ENCODE results near the gene ATXN1. TPM values are rescaled to one million over a fixed set of nuclear protein-coding genes. Genes with fewer than 3 reads are reported as not detected.

ATXN1 gene
- total RNA-seq, 1 experiment from 2014 or later: 5.6 TPM

DNA sequence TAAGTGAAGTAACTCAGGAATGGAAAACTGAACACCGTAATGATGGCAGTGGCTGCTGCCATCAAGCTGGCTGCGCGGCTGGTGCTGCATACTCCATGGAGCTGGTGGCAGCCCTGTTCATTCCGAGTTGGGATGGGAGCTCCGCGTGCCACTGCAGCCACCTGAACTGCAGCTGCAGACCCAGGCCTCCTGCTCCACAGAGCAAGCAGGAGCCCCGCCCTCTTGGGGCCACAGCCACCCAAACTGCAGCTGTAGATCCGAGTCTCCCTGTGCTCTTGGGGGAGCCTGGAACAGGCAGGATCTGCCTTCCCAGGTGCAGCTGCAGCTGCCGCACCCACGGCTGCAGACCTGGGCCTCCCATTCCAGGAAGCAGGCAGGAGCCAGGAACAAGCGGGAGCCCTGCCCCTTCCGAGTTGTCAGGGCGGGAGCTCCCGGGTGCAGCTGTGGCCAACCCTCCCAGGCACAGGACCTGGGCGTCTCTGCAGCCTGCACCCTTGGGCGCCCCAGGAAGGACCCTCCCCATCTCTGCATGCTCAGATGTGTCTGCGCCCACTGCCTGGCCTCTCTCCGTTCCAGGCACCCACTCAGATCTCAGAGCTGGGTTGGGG lies 402.6 kb downstream of the ATXN1 start:
- no peak overlapping the region for H2BK12ac ChIP-seq (ENCODE audit: insufficient read length, low read depth, low read length)
- Mint-ChIP-seq H3K27me3 (ENCODE audit: low read depth) (no peaks in the 10 kb centered on the region), H3K9me3 (no peaks in the 10 kb centered on the region), H3K27ac (no peak overlapping the region), H3K36me3 (ENCODE audit: insufficient read depth in 1 of 3, low read depth in 3 of 3) (no peaks in the 10 kb centered on the region), H3K4me1 (peaks cover 8 to 11% of the 10 kb centered on the region in 2 experiments), H3K4me3 (no peak overlapping the region)
- H3K23ac ChIP-seq (ENCODE audit: insufficient read length, low read depth, low read length): no peak overlapping the region
- 0 out of 2 replicates have a peak, but pooled peaks cover 3% of the 10 kb centered on the region for H3K4me1 ChIP-seq (ENCODE audit: insufficient read depth, low read length)
- peak; percentile 45 for DNase-seq
- TF ChIP-seq, protein P1, sequence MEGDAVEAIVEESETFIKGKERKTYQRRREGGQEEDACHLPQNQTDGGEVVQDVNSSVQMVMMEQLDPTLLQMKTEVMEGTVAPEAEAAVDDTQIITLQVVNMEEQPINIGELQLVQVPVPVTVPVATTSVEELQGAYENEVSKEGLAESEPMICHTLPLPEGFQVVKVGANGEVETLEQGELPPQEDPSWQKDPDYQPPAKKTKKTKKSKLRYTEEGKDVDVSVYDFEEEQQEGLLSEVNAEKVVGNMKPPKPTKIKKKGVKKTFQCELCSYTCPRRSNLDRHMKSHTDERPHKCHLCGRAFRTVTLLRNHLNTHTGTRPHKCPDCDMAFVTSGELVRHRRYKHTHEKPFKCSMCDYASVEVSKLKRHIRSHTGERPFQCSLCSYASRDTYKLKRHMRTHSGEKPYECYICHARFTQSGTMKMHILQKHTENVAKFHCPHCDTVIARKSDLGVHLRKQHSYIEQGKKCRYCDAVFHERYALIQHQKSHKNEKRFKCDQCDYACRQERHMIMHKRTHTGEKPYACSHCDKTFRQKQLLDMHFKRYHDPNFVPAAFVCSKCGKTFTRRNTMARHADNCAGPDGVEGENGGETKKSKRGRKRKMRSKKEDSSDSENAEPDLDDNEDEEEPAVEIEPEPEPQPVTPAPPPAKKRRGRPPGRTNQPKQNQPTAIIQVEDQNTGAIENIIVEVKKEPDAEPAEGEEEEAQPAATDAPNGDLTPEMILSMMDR (conservative IDR thresholded peaks at IDR 0.05): no peak
- no peak overlapping the region for H3K9ac ChIP-seq (ENCODE audit: extremely low read depth, insufficient read length, low read length)
- no peaks in the 10 kb centered on the region for H3K79me2 ChIP-seq (ENCODE audit: insufficient read depth, low read length)
- no peak overlapping the region for H4K8ac ChIP-seq (replicated peaks; ENCODE audit: insufficient read length, low read depth, low read length)
- no peak overlapping the region for H3K56ac ChIP-seq (ENCODE audit: insufficient read length, low read depth, low read length)
- H4K20me1 ChIP-seq (ENCODE audit: control insufficient read depth, insufficient read depth, insufficient read length): no peaks in the 10 kb centered on the region
- H3K4me2 ChIP-seq (ENCODE audit: insufficient read depth, insufficient read length, low read length): no peak overlapping the region
- H3K14ac ChIP-seq (ENCODE audit: insufficient read depth, low read length): peak overlapping the region; percentile 68; the same call in 1 of the 2 replicates
- H2BK5ac ChIP-seq (ENCODE audit: insufficient read length, low read length): no peak overlapping the region
- H4K5ac ChIP-seq (ENCODE audit: insufficient read length, low read depth, low read length): no peak overlapping the region
- H3K18ac ChIP-seq (ENCODE audit: insufficient read length, low read depth, low read length): no peak overlapping the region
- no peaks in the 10 kb centered on the region for H3K9me3 ChIP-seq (ENCODE audit: control insufficient read depth, low read depth, low read length)
- H3K23me2 ChIP-seq (ENCODE audit: insufficient read length, low read depth, low read length, poor library complexity, severe bottlenecking): no peaks in the 10 kb centered on the region
- no peak overlapping the region for H3T11ph ChIP-seq (ENCODE audit: low read length)
- H3K27me3 ChIP-seq (ENCODE audit: insufficient read depth, low read length): no peaks in the 10 kb centered on the region
- no peak overlapping the region for H3K27ac ChIP-seq (ENCODE audit: insufficient read length, low read depth, low read length)
- no peak overlapping the region for H2AFZ ChIP-seq (ENCODE audit: low read length)
- H2AK5ac ChIP-seq (ENCODE audit: insufficient read length, low read length): no peak overlapping the region
- H2BK20ac ChIP-seq (ENCODE audit: low read depth, low read length, poor library complexity, severe bottlenecking): no peak overlapping the region
- H3K4ac ChIP-seq (ENCODE audit: low read depth, low read length): no peak overlapping the region
- H2BK120ac ChIP-seq (ENCODE audit: low read depth, low read length, poor library complexity, severe bottlenecking): no peak overlapping the region
- no peaks in the 10 kb centered on the region for H3K79me1 ChIP-seq (ENCODE audit: insufficient read depth, low read depth, low read length, poor library complexity, severe bottlenecking)
- H2BK15ac ChIP-seq (ENCODE audit: low read depth, low read length): no peak overlapping the region
- no peak overlapping the region for H4K91ac ChIP-seq (ENCODE audit: insufficient read length, low read depth, low read length)
- no CpG with 5 or more reads among the region's 18 CpGs for WGBS (ENCODE audit: extremely low coverage, insufficient read length, low lambda C conversion rate)
